Measurements from ENCODE around the gene PDE10A. TPM values are rescaled to one million over a fixed set of nuclear protein-coding genes. Genes with fewer than 3 reads are reported as not detected.
A peak's percentile ranks its signal among the peaks of the same experiment; 100 is the strongest.
"Not testable (repeated sequence)": the region's sequence is repeated elsewhere in the genome, so short reads cannot be mapped to it uniquely, and the experiment has no call there.

Gene PDE10A
- total and polyA plus RNA-seq, 7 donors, result 1.2 to 33.5 (median 7.4) TPM; not detected in 1

DNA sequence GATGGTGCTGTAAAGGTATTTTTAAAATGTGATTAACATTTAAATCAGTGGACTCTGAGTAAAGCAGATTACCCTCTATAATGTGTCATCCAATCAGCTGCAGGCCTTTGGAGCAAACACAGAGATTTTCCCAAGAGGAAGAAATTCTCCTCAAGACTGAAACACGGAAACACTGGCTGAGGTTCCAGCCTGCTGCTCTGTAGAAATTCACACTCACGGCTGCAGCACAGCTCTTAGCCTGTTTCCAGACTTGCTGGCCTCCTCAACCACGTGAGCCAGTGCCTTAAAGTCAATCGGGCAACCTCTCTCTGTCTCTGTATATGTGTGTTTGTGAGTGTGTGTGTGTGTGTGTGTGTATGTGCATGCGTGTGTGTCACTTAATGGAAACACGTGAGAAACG lies 41.1 kb downstream of the PDE10A start:
- WGBS, 2 donors, result 76 to 82% methylated on average over 7 of the region's 7 CpGs
- H3K4me3 ChIP-seq, result no peak overlapping the region
- no peaks in the 10 kb centered on the region for H3K36me3 ChIP-seq
- DNase-seq, result no peak
- H3K27me3 ChIP-seq, result no peaks in the 10 kb centered on the region
- H3K4me1 ChIP-seq, result no peaks in the 10 kb centered on the region
- no peak for TF ChIP-seq POLR2AphosphoS5 (IDR thresholded peaks at IDR 0.05)
- no peak overlapping the region for H3K27ac ChIP-seq
- intact Hi-C loops (cut with DNase I), result no loop called here
- H3K9me3 ChIP-seq, result no peaks in the 10 kb centered on the region

DNA sequence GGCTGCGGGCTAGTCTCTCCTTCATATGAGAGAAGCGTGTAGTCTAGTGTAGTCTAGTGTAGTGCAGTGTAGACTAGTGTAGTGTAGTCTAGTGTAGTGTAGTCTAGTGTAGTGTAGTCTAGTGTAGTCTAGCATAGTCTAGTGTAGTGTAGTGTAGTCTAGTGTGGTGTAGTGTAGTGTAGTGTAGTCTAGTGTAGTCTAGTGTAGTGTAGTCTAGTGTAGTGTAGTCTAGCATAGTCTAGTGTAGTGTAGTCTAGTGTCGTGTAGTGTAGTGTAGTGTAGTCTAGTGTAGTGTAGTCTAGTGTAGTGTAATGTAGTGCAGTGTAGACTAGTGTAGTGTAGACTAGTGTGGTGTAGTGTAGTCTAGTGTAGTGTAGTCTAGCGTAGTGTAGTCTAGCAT lies 44.1 kb downstream of the PDE10A start:
- H3K27me3 ChIP-seq; intact Hi-C loops (cut with DNase I); H3K9me3 ChIP-seq; H3K27ac ChIP-seq; H3K36me3 ChIP-seq; H3K4me3 ChIP-seq; DNase-seq; H3K4me1 ChIP-seq: not testable (repeated sequence)
- 97% methylated on average over 4 of the region's 4 CpGs for WGBS, 2 donors

- no peak for TF ChIP-seq CTCF (IDR thresholded peaks at IDR 0.05)
- TF ChIP-seq POLR2AphosphoS5 (IDR thresholded peaks at IDR 0.05), result no peak
- no peak for TF ChIP-seq EP300 (IDR thresholded peaks at IDR 0.05)
- TF ChIP-seq POLR2A (IDR thresholded peaks at IDR 0.05), result no peak
- WGBS, 2 donors, result 87 to 94% methylated on average over 4 of the region's 4 CpGs
- intact Hi-C loops (cut with DNase I), result no loop called here
Measured at GRCh38 chr6:165618241-165618640, 44.8 kb downstream of the PDE10A start.

GRCh38 chr6:165617528-165617927 lies 45.5 kb downstream of the PDE10A start:
- no peaks in the 10 kb centered on the region for H3K9me3 ChIP-seq
- no peaks in the 10 kb centered on the region for H3K27me3 ChIP-seq
- WGBS, 2 donors, result 60 to 74% methylated on average over 7 of the region's 7 CpGs
- H3K36me3 ChIP-seq, result no peaks in the 10 kb centered on the region
- DNase-seq, result no peak
- no peak overlapping the region for H3K4me3 ChIP-seq
- no peak overlapping the region for H3K27ac ChIP-seq
- no peaks in the 10 kb centered on the region for H3K4me1 ChIP-seq
- TF ChIP-seq POLR2AphosphoS5 (IDR thresholded peaks at IDR 0.05) (no peak), CTCF (IDR thresholded peaks at IDR 0.05) (no peak), EP300 (IDR thresholded peaks at IDR 0.05) (no peak), POLR2A (IDR thresholded peaks at IDR 0.05) (no peak)
- intact Hi-C loops (cut with DNase I), result no loop called here

More at GRCh38 chr6:165618241-165618640, 44.8 kb downstream of the PDE10A start:
- Histone ChIP-seq H3K9me3 (no peaks in the 10 kb centered on the region), H3K27me3 (no peaks in the 10 kb centered on the region), H3K36me3 (no peaks in the 10 kb centered on the region), H3K4me3 (no peak overlapping the region), H3K4me1 (no peaks in the 10 kb centered on the region), H3K27ac (no peak overlapping the region)
- no peak for DNase-seq

- WGBS, 2 donors, result 52 to 67% methylated on average over 9 of the region's 9 CpGs
- DNase-seq, result no peak
- Histone ChIP-seq H3K27ac (peak overlapping the region in 3 of 4 donors; percentile 18 to 49 (median 37)), H3K27me3 (no peaks in the 10 kb centered on the region), H3K9me3 (no peaks in the 10 kb centered on the region), H3K4me3 (peak overlapping the region in 3 of 4 donors; percentile 4 to 38 (median 23)), H3K36me3 (no peaks in the 10 kb centered on the region), H3K4me1 (no peaks in the 10 kb centered on the region)
- intact Hi-C loops (cut with DNase I), result no loop called here
- TF ChIP-seq POLR2AphosphoS5 (IDR thresholded peaks at IDR 0.05) (no peak), POLR2A (IDR thresholded peaks at IDR 0.05) (no peak), EP300 (IDR thresholded peaks at IDR 0.05) (no peak), CTCF (IDR thresholded peaks at IDR 0.05) (no peak)
Measured at GRCh38 chr6:165616116-165616515, 46.9 kb downstream of the PDE10A start.

DNA sequence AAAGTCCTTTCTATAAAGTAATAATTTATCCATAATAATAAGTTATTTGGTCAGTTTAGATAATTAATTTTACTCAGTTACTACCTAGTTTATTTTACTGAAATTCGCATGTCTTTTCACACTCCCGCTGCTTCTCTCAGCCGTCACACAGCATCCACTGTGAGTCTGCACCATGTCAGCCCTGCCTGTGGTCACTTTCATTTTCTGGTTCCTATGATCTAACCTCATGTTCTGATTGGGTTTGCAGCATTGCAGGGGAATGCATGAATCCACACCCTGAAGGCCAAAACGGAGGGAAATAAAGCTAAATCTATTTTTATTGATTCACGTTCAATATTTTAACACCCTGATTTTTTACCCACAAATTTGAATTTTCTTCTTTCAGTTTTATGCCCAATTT lies 47.4 kb downstream of the PDE10A start:
- no peaks in the 10 kb centered on the region for H3K9me3 ChIP-seq
- H3K4me1 ChIP-seq, result no peaks in the 10 kb centered on the region
- TF ChIP-seq POLR2AphosphoS5 (IDR thresholded peaks at IDR 0.05) (peak in 2 of 4 donors; percentile 24 to 32), CTCF (IDR thresholded peaks at IDR 0.05) (no peak), EP300 (IDR thresholded peaks at IDR 0.05) (no peak), POLR2A (IDR thresholded peaks at IDR 0.05) (no peak)
- H3K4me3 ChIP-seq, result peak overlapping the region in 3 of 4 donors; percentile 4 to 38 (median 23)
- intact Hi-C loops (cut with DNase I), result no loop called here
- 47 to 76% methylated on average over 5 of the region's 5 CpGs for WGBS, 2 donors
- peak overlapping the region in 2 of 4 donors; percentile 37 to 49 for H3K27ac ChIP-seq
- H3K36me3 ChIP-seq, result no peaks in the 10 kb centered on the region
- H3K27me3 ChIP-seq, result no peaks in the 10 kb centered on the region
- no peak for DNase-seq

Measured in sigmoid colon (tissue), 7 donors.